Right lobe of liver (tissue), 4 donors: ENCODE results near the gene IZUMO4.

Experiments used
- POLR2A ChIP-seq: fragments of 450-650 bp; IDR thresholded peaks from one replicate; pipeline ENCODE4 v1.6.1; 2017; ENCODE audit warnings: antibody characterized with exemption, mild to moderate bottlenecking
- TF ChIP-seq, protein P1 (sequence below), 4 donors: fragments of 200-600 bp in 3 of 4; fragments of 450-650 bp in 1 of 4; IDR thresholded peaks; one replicate each; pipeline versions ENCODE4 v1.5.1 to v1.8.0; 2016 to 2022; ENCODE audit warnings: antibody characterized with exemption in 4 of 4, mild to moderate bottlenecking in 2 of 4
- donor health status: DM: no; HTN: no; CAD: no.
- donor health status: DM: no; HTN: no; CAD: no.
- donor health status: DM: no; HTN: yes; CAD: no.

DNA sequence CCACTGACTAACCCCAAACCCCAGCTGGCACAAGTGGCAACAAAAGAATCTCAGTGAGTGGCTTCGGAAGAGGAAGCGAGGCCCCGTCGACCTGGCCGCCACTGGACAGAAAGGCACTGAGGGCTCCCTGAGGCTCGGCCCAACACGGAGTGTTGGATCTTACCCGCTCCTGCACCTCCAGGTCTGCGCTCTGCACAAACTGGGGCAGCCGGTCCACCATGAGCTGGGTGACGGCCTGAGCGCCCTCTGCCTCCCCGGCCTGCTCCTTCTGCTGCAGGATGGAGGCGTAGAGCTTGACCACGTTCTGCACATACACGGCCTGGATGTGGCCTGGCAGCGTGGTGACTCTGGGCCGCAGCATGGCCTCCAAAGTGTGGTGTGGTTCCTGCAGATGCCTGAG, 21.7 kb downstream of the IZUMO4 start:
- TF ChIP-seq, protein P1, sequence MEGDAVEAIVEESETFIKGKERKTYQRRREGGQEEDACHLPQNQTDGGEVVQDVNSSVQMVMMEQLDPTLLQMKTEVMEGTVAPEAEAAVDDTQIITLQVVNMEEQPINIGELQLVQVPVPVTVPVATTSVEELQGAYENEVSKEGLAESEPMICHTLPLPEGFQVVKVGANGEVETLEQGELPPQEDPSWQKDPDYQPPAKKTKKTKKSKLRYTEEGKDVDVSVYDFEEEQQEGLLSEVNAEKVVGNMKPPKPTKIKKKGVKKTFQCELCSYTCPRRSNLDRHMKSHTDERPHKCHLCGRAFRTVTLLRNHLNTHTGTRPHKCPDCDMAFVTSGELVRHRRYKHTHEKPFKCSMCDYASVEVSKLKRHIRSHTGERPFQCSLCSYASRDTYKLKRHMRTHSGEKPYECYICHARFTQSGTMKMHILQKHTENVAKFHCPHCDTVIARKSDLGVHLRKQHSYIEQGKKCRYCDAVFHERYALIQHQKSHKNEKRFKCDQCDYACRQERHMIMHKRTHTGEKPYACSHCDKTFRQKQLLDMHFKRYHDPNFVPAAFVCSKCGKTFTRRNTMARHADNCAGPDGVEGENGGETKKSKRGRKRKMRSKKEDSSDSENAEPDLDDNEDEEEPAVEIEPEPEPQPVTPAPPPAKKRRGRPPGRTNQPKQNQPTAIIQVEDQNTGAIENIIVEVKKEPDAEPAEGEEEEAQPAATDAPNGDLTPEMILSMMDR (IDR thresholded peaks at IDR 0.05) = no peak
- no peak for TF ChIP-seq POLR2A
